Thymus (tissue), 14 donors: ENCODE measurements around the gene UBTFL1. TPM values are rescaled to one million over a fixed set of nuclear protein-coding genes. Genes with fewer than 3 reads are reported as not detected.
"Not testable (repeated sequence)": the region's sequence is repeated elsewhere in the genome, so short reads cannot be mapped to it uniquely, and the experiment has no call there.

Source experiments
- DNase-seq, 9 donors: peaks; one replicate each; pipeline ENCODE4 v3.0.0-alpha.2; 2013; ENCODE audit warnings: low spot score in 9 of 9, low read depth in 6 of 9, missing footprints in 1 of 9
- H3K27ac ChIP-seq, 2 donors: one replicate each; pipeline ENCODE4 v1.5.1; 2013; ENCODE audit warnings: control low read depth in 1 of 2, low read depth in 1 of 2, low read length in 1 of 2, mild to moderate bottlenecking in 1 of 2, moderate library complexity in 1 of 2
- H3K27me3 ChIP-seq, 2 donors: one replicate each; pipeline ENCODE4 v1.5.1; 2013; ENCODE audit warnings: low read length in 1 of 2; ENCODE audit not compliant: control insufficient read depth in 2 of 2, insufficient read depth in 1 of 2
- H3K36me3 ChIP-seq, 2 donors: one replicate each; pipeline ENCODE4 v1.5.1; 2013; ENCODE audit warnings: low read length in 1 of 2, mild to moderate bottlenecking in 1 of 2, moderate library complexity in 1 of 2; ENCODE audit not compliant: control insufficient read depth in 2 of 2, insufficient read depth in 2 of 2
- H3K4me1 ChIP-seq, 2 donors: one replicate each; pipeline ENCODE4 v1.5.1; 2013; ENCODE audit warnings: low read length in 2 of 2; ENCODE audit not compliant: control insufficient read depth in 2 of 2, insufficient read depth in 2 of 2
- H3K4me3 ChIP-seq, 2 donors: one replicate each; pipeline ENCODE4 v1.5.1; 2013; ENCODE audit warnings: low read length in 2 of 2, control low read depth in 1 of 2, mild to moderate bottlenecking in 1 of 2
- H3K9me3 ChIP-seq, 2 donors: one replicate each; pipeline ENCODE4 v1.5.1; 2013; ENCODE audit warnings: low read length in 1 of 2, mild to moderate bottlenecking in 1 of 2; ENCODE audit not compliant: control insufficient read depth in 2 of 2, insufficient read depth in 1 of 2
- WGBS: extraction: QIAGEN DNeasy Blood & Tissue Kit; methylation state at CpG from one replicate; pipeline ENCODE4 v1.1.7; 2013; 5-methylcytosine and 5-hydroxymethylcytosine counted together
- long read RNA-seq, 10 donors: transcript quantifications; one replicate each; lab custom pipeline, GENCODE V29; 2026
- polyA plus RNA-seq: library from polyadenylated mRNA; stranded (reverse); fragments of 200-250 nt; gene quantifications from one replicate; pipeline ENCODE4 v1.2.3, GENCODE V29; 2013
- total RNA-seq: library from RNA; stranded (reverse); fragments of 120-200 nt; gene quantifications from one replicate; pipeline ENCODE4 v1.2.4, GENCODE V29; 2013
- donor health status: healthy.

UBTFL1 gene, protein sequence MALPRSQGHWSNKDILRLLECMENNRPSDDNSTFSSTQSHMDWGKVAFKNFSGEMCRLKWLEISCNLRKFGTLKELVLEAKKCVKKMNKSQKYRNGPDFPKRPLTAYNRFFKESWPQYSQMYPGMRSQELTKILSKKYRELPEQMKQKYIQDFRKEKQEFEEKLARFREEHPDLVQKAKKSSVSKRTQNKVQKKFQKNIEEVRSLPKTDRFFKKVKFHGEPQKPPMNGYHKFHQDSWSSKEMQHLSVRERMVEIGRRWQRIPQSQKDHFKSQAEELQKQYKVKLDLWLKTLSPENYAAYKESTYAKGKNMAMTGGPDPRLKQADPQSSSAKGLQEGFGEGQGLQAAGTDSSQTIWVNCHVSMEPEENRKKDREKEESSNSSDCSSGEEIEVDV
- not detected for total RNA-seq
- polyA plus RNA-seq, result not detected
- long read RNA-seq, donor 1, result 0 reads
- long read RNA-seq, donor 2, result 0 reads
- long read RNA-seq, donor 3, result 0 reads
- long read RNA-seq, donor 4, result 0 reads
- long read RNA-seq, donor 5, result 0 reads
- long read RNA-seq, donor 6, result 0 reads
- long read RNA-seq, donor 7, result 0 reads
- long read RNA-seq, donor 8, result 0 reads
- long read RNA-seq, donor 9, result 0 reads
- long read RNA-seq, donor 10, result 0 reads

GRCh38 chr11:90085650-90086049, at the start of gene UBTFL1:
Gene UBTFL1 (plus strand): TSS chr11:90085950. CDS start chr11:90085950, 0 bp downstream.
- not testable (repeated sequence) for H3K4me1 ChIP-seq, DNase-seq, H3K4me3 ChIP-seq, H3K9me3 ChIP-seq, H3K27ac ChIP-seq, H3K36me3 ChIP-seq, H3K27me3 ChIP-seq
- 95% methylated on average over 3 of the region's 3 CpGs for WGBS

- not testable (repeated sequence) for DNase-seq
These were observed 34.0 kb upstream of the UBTFL1 start for GRCh38 chr11:90051591-90052209.

GRCh38 chr11:90052311-90052710, 33.4 kb upstream of the UBTFL1 start:
- H3K27me3 ChIP-seq, DNase-seq, H3K9me3 ChIP-seq, H3K4me1 ChIP-seq, H3K27ac ChIP-seq, H3K4me3 ChIP-seq, H3K36me3 ChIP-seq: not testable (repeated sequence)
- 6% methylated on average over 14 of the region's 33 CpGs for WGBS

More at GRCh38 chr11:90051591-90052209, 34.0 kb upstream of the UBTFL1 start:
- WGBS, result 40% methylated on average over 27 of the region's 41 CpGs
- not testable (repeated sequence) for H3K36me3 ChIP-seq, H3K4me1 ChIP-seq, H3K4me3 ChIP-seq, H3K27me3 ChIP-seq, H3K27ac ChIP-seq, H3K9me3 ChIP-seq

DNA sequence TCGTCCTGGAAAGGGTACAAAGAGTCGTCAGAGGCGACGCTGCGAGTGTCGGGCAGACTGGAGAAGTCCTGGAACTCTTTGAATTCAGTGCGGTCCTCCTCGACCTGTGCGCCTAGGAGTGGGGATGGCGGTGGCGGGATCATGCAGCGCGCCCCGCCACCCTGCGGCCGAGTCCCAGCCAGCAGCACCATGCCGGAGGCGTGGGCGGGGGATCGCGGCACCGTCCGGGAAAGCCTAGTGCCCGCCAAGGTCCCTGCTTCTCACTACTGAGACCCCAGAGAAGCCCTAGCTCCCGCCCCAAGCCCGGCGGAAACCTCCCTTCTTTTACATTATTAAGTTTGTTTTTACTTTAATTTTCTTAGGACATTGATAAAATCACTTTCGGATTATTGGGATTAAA, 32.2 kb upstream of the UBTFL1 start:
- not testable (repeated sequence) for H3K36me3 ChIP-seq, H3K4me3 ChIP-seq, H3K27me3 ChIP-seq, H3K27ac ChIP-seq, H3K9me3 ChIP-seq, H3K4me1 ChIP-seq, DNase-seq
- WGBS, result 42% methylated on average over 15 of the region's 28 CpGs

DNA sequence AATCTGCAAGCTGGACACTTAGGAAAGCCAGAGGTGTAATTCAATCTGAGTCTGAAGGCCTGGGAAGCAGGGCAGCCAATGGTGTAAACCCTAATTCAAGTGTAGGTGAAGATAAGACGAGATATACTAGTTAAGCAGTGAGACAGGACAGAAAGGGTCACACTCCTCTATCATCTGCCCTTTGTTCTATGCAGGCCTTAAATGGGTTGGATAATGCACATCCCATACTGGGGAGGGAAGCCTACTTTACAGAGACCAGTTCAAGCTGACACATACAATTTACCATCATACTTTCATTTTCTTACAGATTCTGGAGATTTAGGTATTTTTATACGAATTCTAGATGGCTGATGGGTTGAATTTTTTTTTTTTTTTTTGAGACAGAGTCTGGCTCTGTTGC, 3.0 kb downstream of the UBTFL1 start:
- H3K27ac ChIP-seq, H3K4me3 ChIP-seq, DNase-seq, H3K36me3 ChIP-seq, H3K9me3 ChIP-seq, H3K27me3 ChIP-seq, H3K4me1 ChIP-seq: not testable (repeated sequence)
- WGBS, result 72% methylated on average over 2 of the region's 2 CpGs

DNA sequence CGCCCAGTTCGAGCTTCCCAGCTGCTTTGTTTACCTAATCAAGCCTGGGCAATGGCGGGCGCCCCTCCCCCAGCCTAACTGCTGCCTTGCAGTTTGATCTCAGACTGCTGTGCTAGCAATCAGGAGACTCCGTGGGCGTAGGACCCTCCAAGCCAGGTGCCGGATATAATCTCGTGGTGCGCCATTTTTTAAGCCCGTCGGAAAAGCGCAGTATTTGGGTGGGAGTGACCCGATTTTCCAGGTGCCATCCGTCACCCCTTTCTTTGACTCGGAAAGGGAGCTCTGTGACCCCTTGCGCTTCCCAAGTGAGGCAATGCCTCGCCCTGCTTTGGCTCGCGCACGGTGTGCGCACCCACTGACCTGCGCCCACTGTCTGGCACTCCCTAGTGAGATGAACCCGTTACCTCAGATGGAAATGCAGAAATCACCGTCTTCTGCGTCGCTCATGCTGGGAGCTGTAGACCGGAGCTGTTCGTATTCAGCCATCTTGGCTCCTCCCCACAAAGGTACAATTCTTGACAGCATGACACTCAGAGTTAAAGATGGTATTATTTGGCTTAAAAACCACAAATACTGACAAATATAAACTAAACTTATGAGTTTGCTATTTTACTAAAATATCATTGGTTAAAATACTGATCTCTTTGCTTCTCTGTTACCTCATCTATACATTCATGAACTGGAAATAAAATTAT, 9.6 kb downstream of the UBTFL1 start:
- not testable (repeated sequence) for H3K4me3 ChIP-seq, H3K36me3 ChIP-seq, DNase-seq, H3K4me1 ChIP-seq, H3K27me3 ChIP-seq, H3K27ac ChIP-seq, H3K9me3 ChIP-seq
- WGBS, result 95% methylated on average over 24 of the region's 28 CpGs

GRCh38 chr11:90098261-90098660, 12.5 kb downstream of the UBTFL1 start:
- not testable (repeated sequence) for H3K27me3 ChIP-seq, H3K36me3 ChIP-seq, H3K4me1 ChIP-seq, DNase-seq, H3K27ac ChIP-seq, H3K4me3 ChIP-seq, H3K9me3 ChIP-seq
- WGBS, result 91% methylated on average over 4 of the region's 4 CpGs

DNA sequence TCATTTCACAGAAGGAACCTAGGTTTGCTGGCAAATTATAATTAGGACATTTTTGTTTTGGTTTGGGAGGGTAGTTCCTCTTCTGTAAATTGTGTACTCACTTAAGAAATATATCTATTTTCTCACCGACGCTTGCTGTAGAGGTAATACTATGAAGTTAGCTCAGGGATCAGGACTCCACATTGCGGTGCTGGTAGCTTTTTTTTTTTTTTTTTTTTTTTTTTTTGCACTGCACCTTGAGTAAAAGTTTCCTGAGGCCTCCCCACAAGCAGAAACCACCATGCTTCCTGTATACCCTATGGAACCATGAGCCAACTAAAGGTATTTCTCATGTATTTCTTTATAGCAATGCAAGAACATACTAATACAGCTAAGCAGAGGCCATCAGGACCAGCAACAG, 14.7 kb downstream of the UBTFL1 start:
- 13% methylated on average over 3 of the region's 3 CpGs for WGBS
- Histone ChIP-seq H3K4me1 (no peaks in the 10 kb centered on the region), H3K27ac (no peak overlapping the region), H3K36me3 (no peaks in the 10 kb centered on the region), H3K9me3 (no peaks in the 10 kb centered on the region), H3K4me3 (no peak overlapping the region), H3K27me3 (no peaks in the 10 kb centered on the region)
- DNase-seq, result no peak

DNA sequence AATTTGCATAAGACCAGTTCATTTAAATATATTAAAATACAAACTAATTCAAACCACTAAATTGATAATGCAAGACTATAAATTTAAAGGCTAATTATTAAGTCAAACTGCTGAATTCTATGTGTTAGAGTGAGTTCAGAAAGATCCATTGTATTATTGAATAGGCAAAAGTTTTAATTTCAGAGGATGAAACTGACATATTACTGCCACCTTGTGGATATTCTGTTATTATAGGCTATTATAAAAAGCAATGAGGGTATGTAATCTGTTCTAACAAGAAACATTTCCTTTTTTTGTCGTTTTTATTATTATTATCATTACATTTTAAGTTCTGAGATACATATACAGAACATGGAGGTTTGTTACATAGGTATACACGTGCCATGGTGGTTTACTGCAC, 27.8 kb downstream of the UBTFL1 start:
- DNase-seq, result no peak
- H3K4me1 ChIP-seq, result no peaks in the 10 kb centered on the region
- no peaks in the 10 kb centered on the region for H3K27me3 ChIP-seq
- no peak overlapping the region for H3K4me3 ChIP-seq
- H3K36me3 ChIP-seq, result no peaks in the 10 kb centered on the region
- no peaks in the 10 kb centered on the region for H3K9me3 ChIP-seq
- WGBS, result 11% methylated on average over 2 of the region's 2 CpGs
- no peak overlapping the region for H3K27ac ChIP-seq
